Measurements from ENCODE around the gene ATXN7L2.

Gene ATXN7L2

GRCh38 chr1:109466125-109466451 is 17.6 kb upstream of the ATXN7L2 start:
- TF ChIP-seq POLR2AphosphoS5 (IDR thresholded peaks at IDR 0.05; ENCODE audit: low read depth, low read length) (no peak), REST (IDR thresholded peaks at IDR 0.05; ENCODE audit: insufficient read depth in 1 of 2, low read depth in 2 of 2, low read length in 2 of 2) (no peak), FOXP2 (optimal IDR thresholded peaks at IDR 0.05; ENCODE audit: borderline replicate concordance, extremely low read depth, extremely low read length, insufficient read depth) (no peak), SIN3A (IDR thresholded peaks at IDR 0.05; ENCODE audit: borderline replicate concordance, insufficient read depth, low read length) (no peak), TAF1 (IDR thresholded peaks at IDR 0.05; ENCODE audit: borderline replicate concordance, insufficient read depth, low read length) (no peak)

GRCh38 chr1:109466452-109467300 is 17.0 kb upstream of the ATXN7L2 start, which contains the start of gene SYPL2:
TSS of gene SYPL2 (plus strand) at chr1:109466546. CDS start at chr1:109466844, 298 bp downstream.
- no peak for TF ChIP-seq TAF1 (IDR thresholded peaks at IDR 0.05; ENCODE audit: borderline replicate concordance, insufficient read depth, low read length)
- TF ChIP-seq REST (IDR thresholded peaks at IDR 0.05; ENCODE audit: insufficient read depth in 1 of 2, low read depth in 2 of 2, low read length in 2 of 2), result no peak
- no peak for TF ChIP-seq POLR2AphosphoS5 (IDR thresholded peaks at IDR 0.05; ENCODE audit: low read depth, low read length)
- TF ChIP-seq SIN3A (IDR thresholded peaks at IDR 0.05; ENCODE audit: borderline replicate concordance, insufficient read depth, low read length), result no peak
- no peak for TF ChIP-seq FOXP2 (optimal IDR thresholded peaks at IDR 0.05; ENCODE audit: borderline replicate concordance, extremely low read depth, extremely low read length, insufficient read depth)

- no peak for TF ChIP-seq TAF1 (IDR thresholded peaks at IDR 0.05; ENCODE audit: borderline replicate concordance, insufficient read depth, low read length)
- no peak for TF ChIP-seq REST (IDR thresholded peaks at IDR 0.05; ENCODE audit: insufficient read depth in 1 of 2, low read depth in 2 of 2, low read length in 2 of 2)
- no peak for TF ChIP-seq POLR2AphosphoS5 (IDR thresholded peaks at IDR 0.05; ENCODE audit: low read depth, low read length)
Observed at GRCh38 chr1:109467301-109467777, 16.4 kb upstream of the ATXN7L2 start.

- no peak for TF ChIP-seq FOXP2 (optimal IDR thresholded peaks at IDR 0.05; ENCODE audit: borderline replicate concordance, extremely low read depth, extremely low read length, insufficient read depth)
- TF ChIP-seq REST (IDR thresholded peaks at IDR 0.05; ENCODE audit: insufficient read depth in 1 of 2, low read depth in 2 of 2, low read length in 2 of 2), result no peak
Observed at GRCh38 chr1:109468061-109468460, 15.6 kb upstream of the ATXN7L2 start.

- TF ChIP-seq REST (IDR thresholded peaks at IDR 0.05; ENCODE audit: insufficient read depth in 1 of 2, low read depth in 2 of 2, low read length in 2 of 2) (no peak), SIN3A (IDR thresholded peaks at IDR 0.05; ENCODE audit: borderline replicate concordance, insufficient read depth, low read length) (no peak), FOXP2 (optimal IDR thresholded peaks at IDR 0.05; ENCODE audit: borderline replicate concordance, extremely low read depth, extremely low read length, insufficient read depth) (no peak), TAF1 (IDR thresholded peaks at IDR 0.05; ENCODE audit: borderline replicate concordance, insufficient read depth, low read length) (no peak), POLR2AphosphoS5 (IDR thresholded peaks at IDR 0.05; ENCODE audit: low read depth, low read length) (no peak)
Observed at GRCh38 chr1:109468903-109469302, 14.8 kb upstream of the ATXN7L2 start.
